GM18498 (cell line): ENCODE results near the gene MRPL19.
"Not testable (repeated sequence)": the region's sequence is repeated elsewhere in the genome, so short reads cannot be mapped to it uniquely, and the experiment has no call there.

Experiments
- ATAC-seq: cut with Tn5 transposase; IDR thresholded peaks from one replicate; pipeline ENCODE4 v1.9.1; 2021; ENCODE audit warnings: mild to moderate bottlenecking, moderate library complexity; ENCODE audit not compliant: unreplicated experiment

The MRPL19 gene

DNA sequence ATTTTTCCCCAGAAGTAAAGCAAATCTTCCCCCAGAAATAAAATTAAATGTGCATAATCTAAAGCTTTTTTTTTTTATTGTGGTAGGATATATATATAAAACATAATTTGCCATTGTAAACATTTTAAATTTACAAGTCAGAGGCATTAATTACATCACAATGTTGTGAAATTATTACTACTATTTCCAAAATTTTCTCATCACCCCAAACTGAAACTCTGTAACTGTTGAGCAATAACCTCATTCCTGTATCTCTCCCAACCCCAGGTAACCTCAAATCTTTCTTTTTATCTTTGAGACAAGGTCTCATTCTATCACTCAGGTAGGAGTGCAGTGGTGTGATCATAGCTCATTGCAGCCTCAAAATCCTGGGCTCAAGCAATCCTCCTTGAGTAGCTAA is 11.2 kb downstream of the MRPL19 start:
- ATAC-seq = no peak

DNA sequence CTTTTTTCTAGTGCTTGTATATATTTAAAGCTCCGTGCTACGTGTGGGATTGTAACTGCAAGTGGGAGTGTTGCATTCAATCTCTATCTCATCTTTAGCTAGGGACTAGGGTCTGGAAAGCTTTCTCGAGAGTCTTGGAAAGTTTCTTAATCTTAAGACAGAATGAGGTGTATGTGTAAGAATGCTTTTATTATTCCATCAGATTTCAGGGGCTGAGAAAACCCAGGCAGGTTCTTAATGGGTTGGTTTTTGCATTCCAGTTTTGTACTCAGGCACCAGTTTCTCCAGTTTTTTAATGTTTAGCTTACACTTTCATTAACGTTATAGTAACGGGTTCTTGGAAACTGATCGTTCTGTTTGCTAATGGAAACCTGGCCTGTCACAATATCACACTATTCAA is 20.3 kb downstream of the MRPL19 start:
- no peak for ATAC-seq

DNA sequence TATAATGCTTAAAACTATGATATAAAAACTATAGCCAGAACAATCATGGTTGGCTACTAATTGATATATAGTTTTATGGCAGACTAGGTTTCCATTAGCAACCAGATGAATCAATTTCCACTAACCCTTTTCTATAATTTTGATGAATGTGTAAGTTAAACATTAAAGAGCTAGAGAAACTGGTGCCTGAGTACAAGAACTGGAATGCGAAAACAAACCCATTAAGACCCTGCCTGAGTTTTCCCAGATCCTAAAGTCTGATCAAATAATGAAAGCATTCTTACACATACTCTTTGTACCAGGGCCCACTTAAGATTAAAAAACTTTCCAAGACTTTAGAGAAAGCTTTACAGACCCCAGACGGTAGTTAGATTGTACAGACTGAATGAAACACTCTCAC is 21.3 kb downstream of the MRPL19 start:
- no peak for ATAC-seq

DNA sequence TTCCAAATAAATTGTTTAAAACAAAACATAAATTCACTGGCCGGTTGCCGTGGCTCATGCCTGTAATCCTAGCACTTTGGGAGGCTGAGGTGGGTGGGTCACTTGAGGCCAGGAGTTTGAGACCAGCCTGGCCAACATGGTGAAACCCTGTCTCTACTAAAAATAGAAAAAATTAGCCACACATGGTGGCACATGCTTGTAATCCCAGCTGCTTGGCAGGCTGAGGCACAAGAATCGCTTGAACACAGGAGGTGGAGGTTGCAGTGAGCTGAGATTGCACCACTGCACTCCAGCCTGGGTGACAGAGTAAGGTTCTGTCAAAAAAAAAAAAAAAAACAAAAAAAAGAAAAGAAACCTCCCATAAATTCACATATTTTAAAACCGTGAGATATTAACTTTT is 28.8 kb downstream of the MRPL19 start:
- not testable (repeated sequence) for ATAC-seq

DNA sequence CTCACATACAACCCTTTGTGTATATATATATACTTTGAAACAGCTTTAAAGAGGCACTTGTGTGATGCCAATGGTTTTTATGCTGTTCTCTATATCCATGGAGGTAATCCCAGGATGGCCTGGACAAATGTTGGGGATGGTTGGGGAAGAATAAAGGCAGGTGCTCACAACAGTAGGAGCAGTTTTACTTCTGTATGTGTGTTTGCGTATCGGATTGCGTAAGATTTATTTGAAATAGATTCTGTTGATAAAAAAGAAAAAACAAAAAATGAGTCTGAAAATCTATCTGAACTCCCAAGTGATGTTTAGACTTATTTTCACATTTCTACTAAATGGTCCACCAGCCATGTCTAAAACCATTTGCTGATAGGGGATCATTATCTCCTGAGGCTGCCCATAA is 29.3 kb downstream of the MRPL19 start:
- no peak for ATAC-seq

DNA sequence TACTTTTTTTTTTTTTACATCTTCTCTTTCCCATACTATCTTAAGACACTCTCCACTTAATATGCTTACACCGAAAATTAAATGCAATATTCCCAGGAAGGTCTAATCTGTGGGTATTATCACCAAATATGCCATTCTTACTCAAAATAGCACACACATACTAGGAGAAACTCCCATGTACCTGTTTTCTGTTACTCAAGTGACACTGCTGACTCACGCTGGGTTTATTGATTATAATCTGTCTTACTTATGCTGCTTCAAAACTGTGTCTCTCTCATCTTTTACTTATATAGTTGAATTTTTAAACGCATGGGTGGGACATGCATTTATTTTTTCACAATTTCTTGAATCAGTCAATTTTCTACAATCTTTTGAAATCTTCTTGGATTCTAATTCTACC is 29.9 kb downstream of the MRPL19 start:
- no peak for ATAC-seq

DNA sequence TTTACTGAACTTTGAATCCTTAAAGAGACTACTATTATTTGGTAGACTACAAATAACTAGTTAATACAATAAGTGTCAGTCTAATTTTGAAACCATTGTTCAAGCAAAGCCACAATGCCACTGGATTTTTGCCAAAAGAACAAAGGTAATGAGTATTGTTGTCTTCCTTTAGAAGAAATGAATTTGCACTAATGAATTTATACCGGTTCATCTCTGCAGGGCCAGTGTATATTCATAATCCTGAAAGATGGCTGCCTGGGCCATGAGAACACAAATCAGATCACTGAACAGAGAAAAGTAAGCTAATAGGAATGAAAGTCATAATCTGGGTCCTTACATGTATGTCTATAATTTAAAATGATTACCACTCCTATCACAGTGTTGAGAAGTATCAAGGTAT is 33.0 kb downstream of the MRPL19 start:
- no peak for ATAC-seq

DNA sequence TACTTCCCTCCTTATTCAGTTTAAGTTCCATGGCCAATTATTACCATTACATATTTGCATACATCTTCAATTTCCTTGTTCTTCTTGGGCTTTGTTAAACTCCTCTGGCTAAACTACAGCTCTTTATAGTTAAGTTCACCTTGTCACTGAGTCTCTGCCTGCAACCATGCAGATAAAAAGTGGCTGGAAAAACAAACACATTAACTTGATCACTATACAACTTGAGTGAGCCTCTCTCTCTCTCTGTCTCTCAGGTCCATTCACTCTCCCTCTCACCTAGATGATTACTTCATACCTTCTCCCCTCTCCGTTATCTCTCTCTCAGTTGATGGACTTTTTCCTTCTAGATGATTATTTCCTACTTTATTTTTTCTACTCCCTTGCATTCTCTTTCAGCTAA is 33.8 kb downstream of the MRPL19 start:
- ATAC-seq = no peak

DNA sequence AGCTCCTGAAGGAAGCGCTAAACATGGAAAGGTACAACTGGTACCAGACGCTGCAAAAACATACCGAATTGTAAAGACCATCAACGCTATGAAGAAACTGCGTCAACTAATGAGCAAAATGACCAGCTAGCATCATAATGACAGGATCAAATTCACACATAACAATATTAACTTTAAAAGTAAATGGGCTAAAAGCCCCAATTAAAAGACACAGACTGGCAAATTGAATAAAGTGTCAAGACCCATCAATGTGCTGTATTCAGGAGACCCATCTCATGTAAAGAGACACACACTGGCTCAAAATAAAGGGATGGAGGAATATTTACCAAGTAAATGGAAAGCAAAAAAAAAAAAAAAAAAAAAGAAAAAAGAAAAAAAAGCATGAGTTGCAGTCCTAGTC is 36.8 kb downstream of the MRPL19 start:
- not testable (repeated sequence) for ATAC-seq

DNA sequence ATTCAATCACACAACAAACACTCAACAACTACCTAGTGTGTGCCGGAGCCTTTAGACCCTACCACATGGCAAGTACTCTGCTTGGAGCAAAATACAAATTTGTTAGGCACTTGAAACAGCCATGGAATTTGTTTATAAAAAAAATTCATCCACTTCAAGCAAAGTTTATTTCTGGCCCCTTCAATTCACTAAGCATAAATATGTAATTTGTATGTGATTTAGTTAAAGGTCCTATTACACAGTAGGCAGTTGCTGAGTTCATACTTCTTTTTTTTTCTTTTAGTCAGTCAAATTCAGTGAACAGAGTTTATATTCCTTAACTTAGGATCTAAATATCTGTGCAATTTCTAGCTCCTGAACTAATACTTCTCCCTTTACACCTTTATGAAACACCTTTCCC is 41.6 kb downstream of the MRPL19 start:
- no peak for ATAC-seq

DNA sequence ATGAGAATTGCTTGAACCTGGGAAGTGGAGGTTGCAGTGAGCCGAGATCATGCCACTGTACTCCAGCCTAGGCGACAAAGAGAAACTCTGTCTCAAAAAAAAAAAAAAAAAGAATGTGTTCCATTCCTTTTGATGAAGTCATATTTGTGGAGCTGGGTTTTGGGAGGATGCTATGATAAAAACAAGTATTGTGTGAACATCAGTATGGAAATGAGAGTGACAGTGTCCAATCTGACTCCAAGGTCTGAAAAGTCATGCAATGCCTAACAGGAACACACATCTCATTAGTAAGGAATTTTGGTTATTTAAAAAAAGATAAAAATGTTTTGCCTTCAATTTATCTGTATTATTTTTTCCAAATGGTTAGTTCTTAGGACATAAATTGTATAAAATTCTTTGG is 52.3 kb downstream of the MRPL19 start:
- ATAC-seq = no peak

DNA sequence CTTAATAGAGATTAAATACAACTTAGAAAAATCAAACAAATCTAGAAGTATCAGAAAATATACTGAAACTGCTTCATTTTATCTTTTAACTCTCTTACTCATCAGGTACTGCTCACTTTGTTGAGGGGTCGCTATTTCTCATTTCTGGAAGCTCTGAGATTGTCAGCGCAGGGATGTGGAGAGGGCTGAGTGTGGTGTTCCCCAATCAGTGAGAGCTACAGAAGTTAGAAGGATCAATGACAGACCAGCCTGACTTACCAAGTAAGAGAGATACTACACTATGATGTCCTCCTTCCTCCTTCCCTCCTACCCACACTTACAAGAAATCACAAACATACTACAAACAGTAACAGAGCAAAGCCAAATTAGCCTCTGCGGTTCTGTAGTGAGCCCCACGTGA is 56.0 kb downstream of the MRPL19 start:
- ATAC-seq = no peak

DNA sequence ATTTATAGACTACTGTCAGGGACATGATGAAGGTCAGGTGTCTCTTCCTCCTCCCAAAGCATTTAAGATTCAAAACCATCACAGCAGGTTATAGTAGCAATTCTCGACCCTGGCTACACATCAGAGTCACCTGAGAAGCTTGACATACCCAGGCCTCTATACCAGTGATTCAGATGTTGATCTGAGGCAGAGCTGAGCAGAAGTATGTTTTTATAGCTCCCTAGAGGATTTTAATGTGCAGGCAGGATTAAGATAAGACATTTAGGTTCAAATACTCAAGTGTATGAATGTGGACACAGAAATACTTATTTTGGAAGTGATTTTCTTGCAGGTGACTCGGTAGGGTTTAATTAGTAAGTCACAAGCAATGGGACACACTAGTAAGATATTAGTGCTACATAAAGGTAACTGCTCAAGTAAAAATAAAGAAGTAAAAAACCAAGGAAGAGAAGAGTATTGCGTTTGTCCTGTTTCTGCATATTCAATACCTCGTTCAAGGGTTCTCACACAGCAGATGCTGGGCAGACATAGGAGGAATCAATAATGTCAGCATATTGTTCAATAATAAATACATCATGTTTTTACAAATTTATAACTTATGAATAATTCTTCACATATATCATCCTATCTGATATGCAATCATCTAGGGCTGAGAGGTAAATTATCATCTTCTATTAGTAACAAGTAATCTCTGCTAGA is 57.2 kb downstream of the MRPL19 start:
- no peak for ATAC-seq

DNA sequence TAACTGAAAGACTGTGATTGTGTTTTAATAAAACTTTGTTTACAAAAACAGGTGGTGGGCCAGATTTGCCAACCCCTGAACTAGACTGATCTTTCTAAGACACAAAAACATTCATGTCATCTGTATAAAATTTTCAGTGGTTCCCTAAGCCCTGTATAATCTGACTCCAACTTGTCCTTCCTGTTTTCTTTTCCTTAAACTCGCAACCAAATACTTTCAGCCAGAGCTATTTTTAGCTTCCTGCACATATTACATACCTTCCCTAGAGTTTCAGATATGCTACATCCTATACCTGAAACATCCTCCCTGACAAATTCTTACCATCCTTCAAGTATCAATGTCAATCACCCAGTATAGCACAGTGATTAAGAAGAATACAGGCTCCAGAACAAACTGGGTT is 59.3 kb downstream of the MRPL19 start:
- no peak for ATAC-seq

DNA sequence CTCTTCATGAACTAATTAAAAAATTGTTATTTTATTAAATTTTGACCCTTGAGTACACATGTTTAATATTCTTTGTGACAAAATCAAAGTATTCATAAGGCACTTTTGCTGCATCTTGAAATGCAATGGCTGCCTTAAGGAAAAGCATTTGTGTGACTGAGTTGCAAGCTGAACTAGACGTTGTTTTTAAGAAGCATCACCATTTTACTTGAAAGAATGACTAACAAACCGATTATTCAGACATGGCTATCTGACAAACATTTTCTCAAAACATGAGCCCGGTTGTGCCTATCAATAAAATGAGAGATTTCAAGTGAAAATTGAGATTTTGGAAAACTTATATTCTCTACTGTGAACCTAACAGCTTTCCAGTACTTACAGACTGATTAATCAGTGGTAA is 61.3 kb downstream of the MRPL19 start:
- no peak for ATAC-seq

DNA sequence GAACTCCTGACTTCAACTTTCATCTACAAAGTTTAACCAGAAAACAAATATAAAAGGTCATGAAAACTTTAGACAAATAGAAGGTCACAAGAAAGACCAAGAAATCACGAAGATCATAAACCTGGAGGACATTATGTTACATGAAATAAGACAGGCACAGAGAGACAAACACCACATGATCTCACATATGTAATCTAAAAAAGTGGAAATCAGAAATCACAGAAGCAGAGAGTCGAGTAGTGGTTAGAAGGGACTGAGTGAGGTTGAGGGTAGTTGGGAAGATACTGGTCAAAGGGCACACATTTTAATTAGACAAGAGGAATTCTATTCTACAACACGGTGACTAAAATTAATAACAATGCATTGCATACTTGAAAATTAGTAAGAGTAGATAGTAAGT is 62.7 kb downstream of the MRPL19 start:
- no peak for ATAC-seq

DNA sequence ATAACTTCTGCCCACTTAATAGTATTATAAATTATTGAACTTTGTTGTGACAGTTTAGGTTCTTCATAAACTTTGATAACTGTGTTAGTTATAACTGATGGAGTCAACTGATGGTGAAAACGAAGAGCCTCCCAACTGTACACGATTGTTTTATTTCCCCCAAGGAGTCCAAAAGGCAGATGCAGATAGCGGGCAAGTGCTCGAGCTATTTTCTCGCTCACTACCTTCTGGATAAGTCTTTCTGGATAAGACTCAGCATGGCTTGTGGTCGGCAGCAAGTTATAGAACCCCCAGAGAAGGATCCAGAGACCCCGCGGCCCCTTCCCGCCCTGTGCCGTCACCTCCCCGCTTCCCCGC is 63.6 kb downstream of the MRPL19 start:
- no peak for ATAC-seq

DNA sequence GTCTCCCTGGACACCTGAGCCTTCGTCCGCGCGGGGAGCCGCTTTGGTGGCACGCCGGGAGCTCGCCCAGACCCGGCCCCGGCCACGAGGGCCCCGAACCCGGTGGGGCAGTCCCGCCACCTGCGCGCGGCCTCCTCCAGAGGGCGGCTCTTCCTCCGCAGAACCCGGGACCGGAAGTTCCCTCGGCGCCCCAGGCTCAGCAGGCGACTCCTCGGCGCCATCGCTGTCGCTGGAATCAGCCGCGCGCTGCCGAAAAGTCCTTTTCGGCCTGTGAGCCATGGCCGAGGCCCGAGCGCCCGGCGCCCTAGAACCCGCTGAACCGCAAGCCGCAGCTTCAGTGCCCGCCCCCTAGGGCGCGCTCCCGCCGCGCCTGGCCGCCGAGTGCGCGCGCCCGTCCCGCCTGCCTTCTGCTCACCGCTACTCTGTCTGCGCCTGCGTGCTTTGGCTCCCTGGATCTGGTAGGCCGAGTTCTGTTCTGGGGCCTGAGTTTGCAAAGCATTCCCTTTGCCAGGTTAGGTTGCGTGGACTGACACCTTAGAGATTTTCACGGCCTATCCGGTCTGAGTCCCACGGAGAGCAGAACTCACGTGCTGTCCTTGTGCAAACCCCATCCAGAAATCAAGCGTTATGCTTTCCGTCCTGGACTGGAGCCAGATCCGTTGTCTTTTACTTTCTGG is 64.1 kb downstream of the MRPL19 start, which contains the start of gene GCFC2:
Gene GCFC2, minus strand, starts transcription at position 339 of the 677 bp plus-strand sequence. Its CDS starts 60 bp downstream, at position 279.
- ATAC-seq = peak; percentile 97

DNA sequence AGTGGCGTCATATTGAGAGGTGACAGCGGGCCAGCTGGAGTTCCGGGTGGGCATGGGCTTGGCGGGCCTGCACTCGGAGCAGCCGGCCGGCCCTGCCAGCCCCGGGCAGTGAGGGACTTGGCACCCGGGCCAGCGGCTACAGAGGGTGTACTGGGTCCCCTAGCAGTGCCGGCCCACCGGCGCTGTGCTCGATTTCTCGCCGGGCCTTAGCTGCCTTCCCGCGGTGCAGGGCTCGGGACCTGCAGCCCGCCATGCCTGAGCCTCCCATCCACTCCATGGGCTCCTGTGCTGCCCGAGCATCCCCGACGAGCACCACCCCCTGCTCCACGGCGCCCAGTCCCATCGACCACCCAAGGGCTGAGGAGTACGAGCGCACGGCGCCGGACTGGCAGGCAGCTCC is 65.0 kb downstream of the MRPL19 start:
- not testable (repeated sequence) for ATAC-seq

DNA sequence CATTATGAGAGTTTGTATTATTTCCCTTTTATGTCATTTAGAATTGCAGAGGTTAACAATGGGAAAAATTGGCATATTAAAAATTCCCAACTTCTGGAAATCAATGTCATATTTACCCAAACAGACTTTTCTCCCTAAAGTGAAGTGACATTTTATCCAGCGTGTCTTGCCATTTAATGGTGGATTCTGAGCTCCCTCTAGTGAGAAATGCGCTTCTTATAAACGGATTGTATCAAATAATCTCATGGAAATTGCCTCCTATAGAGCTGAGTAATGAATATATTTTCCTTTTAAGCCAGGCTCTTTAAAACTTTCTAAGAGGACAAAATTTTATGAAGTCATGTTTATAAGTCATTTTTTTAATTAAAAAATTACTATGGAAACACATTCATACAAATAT is 69.8 kb downstream of the MRPL19 start:
- no peak for ATAC-seq

DNA sequence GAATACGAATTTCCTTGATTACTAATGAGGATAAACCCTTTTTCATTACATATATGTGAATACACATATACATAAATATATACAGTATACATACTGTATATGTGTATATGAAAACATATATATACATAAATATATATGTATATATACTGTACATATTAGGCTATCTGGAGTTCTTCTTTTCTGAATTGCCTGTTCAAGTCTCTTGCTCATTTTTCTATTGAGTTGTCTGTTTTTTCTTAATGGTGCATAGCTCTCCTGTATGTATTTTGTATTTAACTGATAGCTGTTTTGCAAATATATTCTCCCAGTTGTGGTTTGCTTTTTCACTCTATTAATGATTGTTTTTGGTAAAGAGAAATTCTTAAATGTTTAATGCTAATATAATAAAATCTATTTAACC is 73.0 kb downstream of the MRPL19 start:
- no peak for ATAC-seq

DNA sequence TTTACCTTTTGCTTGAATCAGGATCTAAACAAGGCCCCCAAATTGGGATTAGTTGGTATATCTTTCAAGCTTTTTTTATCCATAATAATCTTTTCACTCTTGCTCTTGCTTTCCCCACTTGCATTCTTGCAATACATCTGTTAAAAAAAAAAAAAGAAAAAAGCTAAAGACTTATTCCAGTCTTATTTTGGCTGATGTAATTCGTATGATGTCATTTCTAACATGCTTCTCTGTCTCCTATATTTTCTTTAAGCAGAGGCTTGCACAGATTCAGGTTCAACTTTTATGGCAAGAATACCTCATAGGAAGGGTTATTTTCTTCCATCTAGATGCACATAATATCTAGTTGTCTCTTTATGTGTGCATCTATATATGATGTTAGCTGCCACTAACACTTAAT is 73.9 kb downstream of the MRPL19 start:
- ATAC-seq = no peak

DNA sequence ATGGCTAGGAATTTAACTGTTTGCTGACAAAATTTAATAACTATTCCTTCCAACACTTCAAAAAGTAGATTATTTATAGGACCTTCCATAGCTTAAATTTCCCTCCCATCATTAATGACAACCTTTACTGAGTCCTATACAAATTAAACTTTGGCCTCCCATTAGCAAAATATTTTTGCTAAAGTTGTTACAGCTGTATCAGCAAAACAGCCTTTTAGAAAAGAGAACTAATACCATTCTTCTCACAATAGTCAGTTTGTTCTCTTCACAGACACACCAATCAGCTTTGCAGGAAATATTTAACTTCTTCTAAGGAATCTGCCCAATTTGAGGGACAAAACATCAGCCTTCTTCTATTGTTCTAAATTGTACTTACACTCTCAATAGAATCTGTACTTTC is 76.1 kb downstream of the MRPL19 start:
- ATAC-seq = no peak
